Naive thymus-derived CD4-positive, alpha-beta T cell (primary cell): ENCODE results near the gene CCR3. TPM values are rescaled to one million over a fixed set of nuclear protein-coding genes. Genes with fewer than 3 reads are reported as not detected.

Source experiments
- ATAC-seq: fragments of 150-1000 bp; cut with Tn5 transposase; 2 replicates; pipeline ENCODE4 v1.10.0; 2021; ENCODE audit warnings: mild to moderate bottlenecking, moderate library complexity
- CTCF ChIA-PET: fragments of 350-600 bp; sonication (Branson Sonifier 250); formaldehyde crosslinking; loops from one replicate; lab custom pipeline; 2021; ENCODE audit warnings: antibody characterized with exemption; lab: Charles Lee
- POLR2A ChIA-PET: fragments of 350-600 bp; sonication (Branson Sonifier 250); formaldehyde crosslinking; loops from one replicate; lab custom pipeline; 2021; ENCODE audit warnings: antibody characterized with exemption, inconsistent platforms; lab: Charles Lee
- DNase-seq, 9 donors: peaks; one replicate each; pipeline versions ENCODE4 v3.0.0 to v3.0.0-alpha.2; 2020 to 2022; ENCODE audit warnings: mixed read lengths in 1 of 9
- H3K27ac ChIP-seq: one replicate; pipeline ENCODE4 v1.7.0; 2013; ENCODE audit warnings: mild to moderate bottlenecking, low read depth, low read length, moderate library complexity
- H3K27me3 ChIP-seq, 2 donors: one replicate each; pipeline ENCODE4 v1.7.0; 2013; ENCODE audit warnings: low read length in 2 of 2, mild to moderate bottlenecking in 2 of 2, moderate library complexity in 2 of 2; ENCODE audit not compliant: control insufficient read depth in 2 of 2, insufficient read depth in 2 of 2
- H3K36me3 ChIP-seq, 3 experiments: 1 replicate in 2 of 3; 2 replicates in 1 of 3; pipeline ENCODE4 v1.7.0; 2013; ENCODE audit warnings: low read length in 3 of 3, mild to moderate bottlenecking in 3 of 3, moderate library complexity in 1 of 3; ENCODE audit not compliant: insufficient read depth in 3 of 3, control insufficient read depth in 2 of 3
- H3K4me1 ChIP-seq, 2 donors: one replicate each; pipeline ENCODE4 v1.7.0; 2013; ENCODE audit warnings: low read length in 2 of 2, mild to moderate bottlenecking in 2 of 2, moderate library complexity in 1 of 2; ENCODE audit not compliant: control insufficient read depth in 2 of 2, insufficient read depth in 2 of 2
- H3K4me3 ChIP-seq: 2 replicates; pipeline ENCODE4 v1.7.0; 2013; ENCODE audit warnings: mild to moderate bottlenecking, low read length
- H3K9me3 ChIP-seq, 3 experiments: 1 replicate in 2 of 3; 2 replicates in 1 of 3; pipeline ENCODE4 v1.7.0; 2013; ENCODE audit warnings: low read length in 3 of 3; ENCODE audit not compliant: control insufficient read depth in 2 of 3
- H3K27ac Mint-ChIP-seq, 9 donors: one replicate each; pipeline ENCODE4 v1.8.0; 2020 to 2022; ENCODE audit warnings: mixed read lengths in 9 of 9, mild to moderate bottlenecking in 8 of 9, moderate library complexity in 5 of 9, inconsistent platforms in 2 of 9
- H3K27me3 Mint-ChIP-seq, 5 donors: one replicate each; pipeline ENCODE4 v1.8.0; 2021 to 2022; ENCODE audit warnings: mixed read lengths in 5 of 5, mild to moderate bottlenecking in 1 of 5
- H3K36me3 Mint-ChIP-seq, 5 donors: one replicate each; pipeline ENCODE4 v1.8.0; 2020 to 2022; ENCODE audit warnings: mixed read lengths in 5 of 5, mild to moderate bottlenecking in 3 of 5, inconsistent platforms in 1 of 5
- H3K4me1 Mint-ChIP-seq, 7 donors: one replicate each; pipeline ENCODE4 v1.8.0; 2020 to 2022; ENCODE audit warnings: mixed read lengths in 7 of 7, mild to moderate bottlenecking in 3 of 7, inconsistent platforms in 1 of 7
- H3K4me3 Mint-ChIP-seq, 10 donors: one replicate each; pipeline ENCODE4 v1.8.0; 2020 to 2022; ENCODE audit warnings: mild to moderate bottlenecking in 10 of 10, mixed read lengths in 10 of 10, moderate library complexity in 6 of 10, inconsistent platforms in 2 of 10
- H3K9me3 Mint-ChIP-seq, 11 donors: one replicate each; pipeline ENCODE4 v1.8.0; 2020 to 2022; ENCODE audit warnings: mixed read lengths in 11 of 11, mild to moderate bottlenecking in 4 of 11, inconsistent platforms in 1 of 11, moderate library complexity in 1 of 11
- intact Hi-C, 2 donors: fragments of 100-400 bp; cut with micrococcal nuclease; formaldehyde crosslinking; loops; one replicate each; pipeline ENCODE4 v1.15.1; 2023
- polyA plus RNA-seq, 2 donors: library from polyadenylated mRNA; unstranded; fragments of 300-500 nt; fragmentation: Illumina TruSeq; gene quantifications; one replicate each; pipeline ENCODE4 v1.2.3, GENCODE V29; 2021
- total RNA-seq, 6 experiments: library from RNA in 5 of 6; stranded (reverse) in 5 of 6; gene quantifications; 1 replicate in 5 of 6; 2 replicates in 1 of 6; pipeline ENCODE4 v1.2.3 and lab custom pipeline; 2021 to 2026

Gene CCR3
- total and polyA plus RNA-seq, 7 experiments from 2014 or later: 0.17 to 7.4 (median 2.4) TPM; not detected in 4

DNA sequence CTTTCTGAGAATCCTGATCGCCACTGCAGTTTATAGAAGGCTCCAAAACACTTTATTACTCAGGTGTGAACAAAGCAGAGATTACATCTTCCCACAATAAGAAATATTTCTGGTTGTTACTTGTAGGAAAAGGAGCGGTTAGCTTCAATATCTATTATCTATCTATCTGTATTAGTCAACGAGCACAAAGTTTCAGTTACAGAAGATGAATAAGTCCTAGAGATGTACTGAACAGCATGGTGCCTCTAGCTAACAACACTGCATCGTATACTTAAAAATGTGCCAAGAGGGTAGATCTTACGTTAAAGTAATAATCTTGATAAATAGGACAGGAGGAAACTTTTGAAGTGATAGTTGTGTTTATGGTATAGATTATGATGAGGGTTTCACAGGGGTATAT, 10.9 kb upstream of the CCR3 start:
- H3K27me3 Mint-ChIP-seq: peaks cover 4 to 62% (median 13%) of the 10 kb centered on the region in 5 donors
- no peak for ATAC-seq
- H3K27ac Mint-ChIP-seq: no peak overlapping the region
- no peak for DNase-seq
- H3K9me3 ChIP-seq: no peaks in the 10 kb centered on the region
- peaks cover 0 to 14% (median 0%) of the 10 kb centered on the region in 7 donors for H3K4me1 Mint-ChIP-seq
- POLR2A ChIA-PET: interaction anchor here (0.6 kb wide), 1 partner anchor 279 kb away, joined by 3 read pairs; no protein-coding TSS in a partner anchor
- H3K36me3 Mint-ChIP-seq: peaks cover 0 to 8% (median 0%) of the 10 kb centered on the region in 5 donors
- H3K4me3 Mint-ChIP-seq: no peak overlapping the region
- H3K4me1 ChIP-seq: peaks cover 0 to 15% of the 10 kb centered on the region in 2 donors
- H3K4me3 ChIP-seq: no peak overlapping the region
- H3K27me3 ChIP-seq: no peaks in the 10 kb centered on the region
- peaks cover 0 to 4% (median 3%) of the 10 kb centered on the region in 11 donors for H3K9me3 Mint-ChIP-seq
- H3K27ac ChIP-seq: no peak overlapping the region
- CTCF ChIA-PET: interaction anchor here (1.5 kb wide), 1 partner anchor 147 kb away, joined by 3 read pairs; no protein-coding TSS in a partner anchor
- H3K36me3 ChIP-seq: no peaks in the 10 kb centered on the region
- intact Hi-C loops: no loop called here

DNA sequence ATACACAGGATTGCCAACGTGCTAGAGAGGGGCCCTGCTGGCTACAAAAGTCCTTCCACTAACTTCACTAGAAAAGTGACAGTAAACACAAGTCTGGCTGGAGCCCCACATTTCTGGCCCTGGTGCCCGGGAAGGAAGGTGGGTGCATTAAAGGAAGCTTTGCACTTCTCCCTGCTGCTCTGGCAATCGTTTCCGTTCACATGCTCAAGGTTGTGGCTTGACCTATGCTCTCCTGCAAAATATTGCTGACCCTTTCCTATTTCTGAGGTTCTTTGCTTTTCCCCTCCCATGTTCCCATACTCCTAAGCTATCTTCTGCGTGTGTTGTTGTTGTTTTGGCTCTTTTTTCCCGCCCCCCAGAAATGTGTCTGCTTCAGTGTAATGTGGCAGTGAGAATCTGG, 9.1 kb upstream of the CCR3 start:
- H3K4me1 Mint-ChIP-seq: peaks cover 0 to 11% (median 0%) of the 10 kb centered on the region in 7 donors
- peak overlapping the region in 1 of 10 donors; percentile 10 for H3K4me3 Mint-ChIP-seq
- Histone ChIP-seq H3K36me3 (no peaks in the 10 kb centered on the region), H3K27ac (no peak overlapping the region), H3K4me3 (no peak overlapping the region), H3K27me3 (no peaks in the 10 kb centered on the region), H3K9me3 (no peaks in the 10 kb centered on the region), H3K4me1 (peaks cover 0 to 14% of the 10 kb centered on the region in 2 donors)
- CTCF ChIA-PET: no interaction called here
- peaks cover 0 to 1% (median 0%) of the 10 kb centered on the region in 11 donors for H3K9me3 Mint-ChIP-seq
- POLR2A ChIA-PET: no interaction called here
- H3K36me3 Mint-ChIP-seq: peaks cover 0 to 2% (median 0%) of the 10 kb centered on the region in 5 donors
- peaks cover 4 to 69% (median 13%) of the 10 kb centered on the region in 5 donors for H3K27me3 Mint-ChIP-seq
- intact Hi-C loops: no loop called here
- no peak for DNase-seq
- no peak overlapping the region for H3K27ac Mint-ChIP-seq
- ATAC-seq: no peak

DNA sequence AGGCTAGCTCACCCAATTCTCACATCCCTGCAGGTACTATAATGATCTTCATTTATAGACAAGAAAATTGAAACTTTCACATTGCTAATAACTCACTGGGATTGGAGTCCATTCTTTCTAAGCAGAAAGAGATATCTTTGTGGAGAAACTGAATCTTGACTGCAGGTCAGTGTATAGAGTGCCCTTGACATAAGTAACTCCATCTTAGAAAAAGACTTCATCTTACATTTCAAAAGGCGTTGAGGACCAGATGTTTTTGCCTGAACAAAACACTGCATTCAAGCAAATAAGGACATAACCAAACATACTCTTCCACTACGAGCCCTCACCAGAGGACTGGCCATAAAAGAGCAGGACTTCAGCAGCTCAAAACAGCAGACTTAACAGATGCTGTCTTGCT, 6.8 kb upstream of the CCR3 start:
- POLR2A ChIA-PET: no interaction called here
- peaks cover 0 to 71% (median 8%) of the 10 kb centered on the region in 5 donors for H3K27me3 Mint-ChIP-seq

DNA sequence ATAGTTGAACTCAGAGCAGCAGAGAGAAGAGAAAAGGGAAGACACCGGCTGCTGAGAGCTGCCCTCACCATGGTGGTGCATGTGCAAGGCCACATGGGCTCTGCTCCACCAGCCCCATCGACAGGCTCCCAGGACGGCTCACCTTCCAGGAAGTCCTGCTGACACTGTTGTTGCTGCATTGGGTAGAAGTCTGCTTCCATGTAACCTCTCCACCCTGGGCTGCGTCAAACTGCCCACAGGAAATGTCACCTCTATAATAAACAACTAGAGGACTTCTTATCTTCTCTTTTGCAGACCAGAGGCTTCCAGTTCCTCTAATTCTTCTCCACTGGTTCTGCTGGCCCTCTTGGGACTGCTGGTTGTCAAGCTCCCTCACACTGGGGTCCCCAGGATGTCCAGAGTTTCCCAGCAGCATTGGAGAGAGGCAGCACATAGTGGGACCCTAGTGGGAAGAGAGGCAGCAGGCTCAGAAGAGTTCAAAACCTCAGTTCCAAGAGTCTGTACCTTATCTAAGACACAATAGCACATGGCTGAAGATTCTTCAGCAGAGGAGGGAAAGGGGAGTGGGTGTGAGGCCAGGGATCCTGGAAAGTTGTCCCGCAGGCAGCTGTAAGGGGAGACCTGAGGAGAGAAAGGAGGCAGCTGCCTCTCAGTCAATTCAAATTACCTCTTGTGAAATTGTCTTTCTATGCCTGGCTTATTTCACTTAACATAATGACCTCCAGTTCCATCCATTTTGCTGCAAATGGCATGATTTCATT, 5.8 kb upstream of the CCR3 start:
- H3K9me3 Mint-ChIP-seq: peaks cover 0 to 1% (median 0%) of the 10 kb centered on the region in 11 donors
- peaks cover 0 to 72% (median 8%) of the 10 kb centered on the region in 5 donors for H3K27me3 Mint-ChIP-seq
- POLR2A ChIA-PET: no interaction called here
- H3K4me1 ChIP-seq: peaks cover 0 to 7% of the 10 kb centered on the region in 2 donors
- H3K27ac ChIP-seq: no peak overlapping the region
- intact Hi-C loops: no loop called here
- no peaks in the 10 kb centered on the region for H3K36me3 ChIP-seq
- H3K36me3 Mint-ChIP-seq: peaks cover 0 to 2% (median 0%) of the 10 kb centered on the region in 5 donors
- no peaks in the 10 kb centered on the region for H3K9me3 ChIP-seq
- H3K27ac Mint-ChIP-seq: no peak overlapping the region
- no peaks in the 10 kb centered on the region for H3K27me3 ChIP-seq
- H3K4me1 Mint-ChIP-seq: peaks cover 0 to 5% (median 0%) of the 10 kb centered on the region in 7 donors
- no peak overlapping the region for H3K4me3 Mint-ChIP-seq
- H3K4me3 ChIP-seq: no peak overlapping the region
- ATAC-seq (peak; percentile 83), DNase-seq (no peak)
- CTCF ChIA-PET: no interaction called here

More for the DNA sequence above, 6.8 kb upstream of the CCR3 start:
- H3K36me3 Mint-ChIP-seq: peaks cover 0 to 2% (median 0%) of the 10 kb centered on the region in 5 donors
- no peak overlapping the region for H3K4me3 Mint-ChIP-seq
- Histone ChIP-seq H3K27ac (no peak overlapping the region), H3K4me3 (no peak overlapping the region), H3K36me3 (no peaks in the 10 kb centered on the region), H3K9me3 (no peaks in the 10 kb centered on the region), H3K27me3 (no peaks in the 10 kb centered on the region), H3K4me1 (peaks cover 0 to 7% of the 10 kb centered on the region in 2 donors)
- H3K4me1 Mint-ChIP-seq: peaks cover 0 to 5% (median 0%) of the 10 kb centered on the region in 7 donors
- H3K9me3 Mint-ChIP-seq: peaks cover 0 to 1% (median 0%) of the 10 kb centered on the region in 11 donors
- no peak overlapping the region for H3K27ac Mint-ChIP-seq
- ATAC-seq: no peak
- intact Hi-C loops: no loop called here
- CTCF ChIA-PET: no interaction called here
- DNase-seq: no peak

DNA sequence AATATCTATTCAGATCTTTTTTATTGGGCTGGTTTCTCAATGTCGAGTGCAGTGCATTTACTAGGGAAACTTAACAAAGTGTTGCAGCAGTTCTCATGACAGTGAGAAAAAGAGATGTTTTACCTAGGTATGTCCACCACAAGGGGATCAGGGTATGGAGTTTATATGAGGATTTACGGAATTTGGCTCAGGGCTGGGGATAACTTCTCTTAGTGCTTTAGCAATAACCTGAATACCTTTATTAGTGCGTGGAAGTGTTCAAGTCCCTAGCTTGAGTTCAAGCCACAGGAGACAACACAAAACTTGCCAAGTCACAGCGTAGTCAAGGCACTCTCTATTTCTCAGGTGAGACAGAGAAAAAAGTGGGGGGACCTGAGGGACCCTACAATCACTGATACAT, 3.9 kb upstream of the CCR3 start:
- POLR2A ChIA-PET: interaction anchor here (1.0 kb wide), 1 partner anchor 12 kb away, joined by 4 read pairs; no protein-coding TSS in a partner anchor
- CTCF ChIA-PET: interaction anchor here (0.6 kb wide), 1 partner anchor 669 kb away, joined by 4 read pairs; no protein-coding TSS in a partner anchor
- H3K27ac Mint-ChIP-seq: no peak overlapping the region

DNA sequence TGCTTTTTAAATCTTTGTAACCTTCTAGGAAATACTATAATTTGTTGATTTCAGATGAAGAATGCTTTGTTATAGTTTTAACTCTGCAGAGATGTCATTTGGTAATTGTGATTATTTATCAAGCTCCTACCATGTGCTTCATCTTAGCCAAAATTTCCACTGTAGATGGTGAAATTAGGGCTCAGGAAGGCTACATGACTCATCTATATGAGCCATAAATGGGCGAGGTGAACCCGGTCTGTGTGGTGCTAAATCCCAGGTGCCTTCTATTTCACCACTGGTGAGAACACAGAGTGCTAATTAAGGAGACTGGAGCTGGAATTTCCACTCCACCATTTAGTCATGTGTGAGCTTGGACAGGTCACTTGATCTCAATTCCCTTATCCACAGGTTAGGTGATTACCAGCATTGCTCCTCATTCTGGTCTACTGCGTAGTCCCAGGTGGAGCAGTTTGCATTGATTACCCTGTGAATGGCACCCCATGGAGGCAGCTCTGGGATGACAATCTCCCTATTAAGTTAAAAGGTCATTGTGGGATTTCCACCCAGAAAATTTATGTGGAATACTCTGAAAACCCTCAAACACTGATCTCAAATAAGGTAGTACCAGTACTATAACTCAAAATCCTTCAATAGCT, 2.8 kb upstream of the CCR3 start:
- ATAC-seq (no peak), DNase-seq (no peak)
- intact Hi-C loops: no loop called here
- Histone ChIP-seq H3K4me1 (peaks cover 0 to 7% of the 10 kb centered on the region in 2 donors), H3K36me3 (no peaks in the 10 kb centered on the region), H3K27me3 (no peaks in the 10 kb centered on the region), H3K4me3 (no peak overlapping the region), H3K27ac (no peak overlapping the region), H3K9me3 (no peaks in the 10 kb centered on the region)
- Mint-ChIP-seq H3K4me1 (peaks cover 0 to 11% (median 0%) of the 10 kb centered on the region in 7 donors), H3K27ac (no peak overlapping the region), H3K9me3 (peaks cover 0 to 1% (median 0%) of the 10 kb centered on the region in 11 donors), H3K27me3 (peaks cover 0 to 77% (median 5%) of the 10 kb centered on the region in 5 donors), H3K36me3 (peaks cover 0 to 2% (median 0%) of the 10 kb centered on the region in 5 donors), H3K4me3 (no peak overlapping the region)
- POLR2A ChIA-PET: interaction anchor here (1.0 kb wide), 1 partner anchor 13 kb away, joined by 4 read pairs; no protein-coding TSS in a partner anchor
- CTCF ChIA-PET: no interaction called here

More for the DNA sequence above, 3.9 kb upstream of the CCR3 start:
- ATAC-seq: no peak
- H3K4me1 Mint-ChIP-seq: peaks cover 0 to 11% (median 0%) of the 10 kb centered on the region in 7 donors
- H3K9me3 Mint-ChIP-seq: peaks cover 0 to 1% (median 0%) of the 10 kb centered on the region in 11 donors
- DNase-seq: no peak
- Histone ChIP-seq H3K27me3 (no peaks in the 10 kb centered on the region), H3K4me3 (no peak overlapping the region), H3K4me1 (peaks cover 0 to 7% of the 10 kb centered on the region in 2 donors), H3K36me3 (no peaks in the 10 kb centered on the region), H3K9me3 (no peaks in the 10 kb centered on the region), H3K27ac (no peak overlapping the region)
- H3K4me3 Mint-ChIP-seq: no peak overlapping the region
- peaks cover 0 to 73% (median 5%) of the 10 kb centered on the region in 5 donors for H3K27me3 Mint-ChIP-seq
- intact Hi-C loops: no loop called here
- H3K36me3 Mint-ChIP-seq: peaks cover 0 to 2% (median 0%) of the 10 kb centered on the region in 5 donors
